ENCODE results near the gene TDRD7. TPM values are rescaled to one million over a fixed set of nuclear protein-coding genes. Genes with fewer than 3 reads are reported as not detected.

The TDRD7 gene
- total RNA-seq, 1 experiment from 2014 or later = 22.0 TPM

DNA sequence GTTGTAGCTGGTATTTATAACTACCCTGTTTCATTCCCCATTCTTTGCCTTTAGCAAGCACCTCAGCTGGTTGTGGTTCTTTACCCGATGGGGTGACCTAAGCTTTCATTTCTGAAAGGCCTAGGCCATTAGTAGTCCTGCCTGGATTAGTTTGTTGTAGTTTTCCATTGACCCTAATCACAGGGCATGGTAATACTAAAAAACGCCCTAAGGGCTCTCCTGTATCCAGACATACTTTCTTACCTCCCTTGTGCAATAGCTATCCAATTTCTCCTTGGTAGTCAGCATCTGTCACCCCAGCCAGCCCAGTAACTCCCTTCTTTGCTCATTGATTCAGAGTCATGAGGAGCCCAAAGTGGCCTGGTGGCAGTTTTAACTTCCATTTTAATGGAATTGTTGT is 113.6 kb downstream of the TDRD7 start:
- peaks cover 12% of the 10 kb centered on the region; the same call in 1 of the 2 replicates for H3K4me1 ChIP-seq
- Mint-ChIP-seq H3K4me3 (ENCODE audit: unreplicated experiment) (no peak overlapping the region), H3K27ac (ENCODE audit: unreplicated experiment) (no peak overlapping the region), H3K4me1 (ENCODE audit: low read depth, unreplicated experiment) (peaks cover 10% of the 10 kb centered on the region), H3K36me3 (ENCODE audit: insufficient read depth, unreplicated experiment) (peaks cover 13% of the 10 kb centered on the region), H3K9me3 (ENCODE audit: unreplicated experiment) (no peaks in the 10 kb centered on the region), H3K27me3 (ENCODE audit: insufficient read depth, unreplicated experiment) (no peaks in the 10 kb centered on the region)
- peak in 1 of 2 experiments; percentile 24 for DNase-seq
- no peaks in the 10 kb centered on the region for H3K27me3 ChIP-seq (replicated peaks; ENCODE audit: control insufficient read depth, insufficient read depth, low read length)
- BruUV-seq (replicated peaks) = no TSS peak
- ChIA-PET POLR2A (no interaction called here), CTCF (no interaction called here)
- H3K9me3 ChIP-seq = no peaks in the 10 kb centered on the region
- no peak for TF ChIP-seq CTCF (IDR thresholded peaks at IDR 0.05; ENCODE audit: insufficient read depth in 1 of 2, low read depth in 1 of 2, low read length in 1 of 2, severe bottlenecking in 1 of 2, unreplicated experiment in 1 of 2)
- intact Hi-C loops (cut with micrococcal nuclease; ENCODE audit: unreplicated experiment) = no loop called here
- H3K36me3 ChIP-seq (ENCODE audit: control insufficient read depth, insufficient read depth, low read length) = no peaks in the 10 kb centered on the region
- no peak overlapping the region for H3K4me3 ChIP-seq (ENCODE audit: low read depth, low read length)

DNA sequence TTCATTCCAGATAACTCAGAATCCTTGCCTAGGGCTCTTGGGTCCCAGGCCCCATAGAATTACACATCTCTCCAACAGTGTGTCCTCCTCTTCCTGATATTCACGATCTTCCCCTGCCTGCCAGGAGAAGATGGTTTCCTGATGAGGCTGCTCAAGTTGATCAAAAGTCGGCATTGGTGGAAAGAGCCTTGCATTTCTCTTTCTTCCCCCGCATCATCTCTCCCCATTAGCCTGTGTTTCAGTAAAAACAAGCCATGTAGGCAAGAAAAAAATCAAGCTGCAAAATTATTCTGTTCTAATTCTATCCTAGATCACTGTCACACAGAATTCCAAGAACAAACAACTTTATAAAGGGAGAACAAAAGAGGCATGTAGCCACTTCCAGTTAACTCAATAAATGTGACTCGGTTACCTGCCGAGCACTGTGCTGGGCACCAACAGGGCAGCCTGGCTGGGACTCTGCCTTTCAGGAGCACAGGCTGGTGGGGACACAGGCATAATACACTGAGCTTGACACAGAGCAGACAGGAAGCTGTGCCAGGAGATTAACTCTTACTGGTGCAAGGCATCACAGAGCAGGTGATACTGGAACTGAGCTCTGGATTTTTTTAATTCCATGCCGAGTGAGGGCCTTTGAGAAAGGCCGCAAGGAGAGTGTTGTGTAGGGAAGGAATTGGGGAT is 115.1 kb downstream of the TDRD7 start:
- intact Hi-C loops (cut with micrococcal nuclease; ENCODE audit: unreplicated experiment) = no loop called here
- H3K4me3 Mint-ChIP-seq (ENCODE audit: unreplicated experiment) = no peak overlapping the region
- peaks cover 10% of the 10 kb centered on the region for H3K4me1 Mint-ChIP-seq (ENCODE audit: low read depth, unreplicated experiment)
- no TSS peak for BruUV-seq (replicated peaks)
- H3K9me3 ChIP-seq = no peaks in the 10 kb centered on the region
- H3K27ac Mint-ChIP-seq (ENCODE audit: unreplicated experiment) = peak overlapping the region; percentile 46
- no peaks in the 10 kb centered on the region for H3K27me3 Mint-ChIP-seq (ENCODE audit: insufficient read depth, unreplicated experiment)
- TF ChIP-seq CTCF (IDR thresholded peaks at IDR 0.05; ENCODE audit: insufficient read depth in 1 of 2, low read depth in 1 of 2, low read length in 1 of 2, severe bottlenecking in 1 of 2, unreplicated experiment in 1 of 2) = no peak
- H3K36me3 Mint-ChIP-seq (ENCODE audit: insufficient read depth, unreplicated experiment) = peaks cover 13% of the 10 kb centered on the region
- peaks cover 12% of the 10 kb centered on the region; the same call in 1 of the 2 replicates for H3K4me1 ChIP-seq
- H3K4me3 ChIP-seq (ENCODE audit: low read depth, low read length) = no peak overlapping the region
- no peaks in the 10 kb centered on the region for H3K36me3 ChIP-seq (ENCODE audit: control insufficient read depth, insufficient read depth, low read length)
- DNase-seq = no peak
- H3K9me3 Mint-ChIP-seq (ENCODE audit: unreplicated experiment) = no peaks in the 10 kb centered on the region
- ChIA-PET CTCF (no interaction called here), POLR2A (no interaction called here)
- no peaks in the 10 kb centered on the region for H3K27me3 ChIP-seq (replicated peaks; ENCODE audit: control insufficient read depth, insufficient read depth, low read length)

- no peaks in the 10 kb centered on the region for H3K9me3 ChIP-seq
- TF ChIP-seq CTCF (IDR thresholded peaks at IDR 0.05; ENCODE audit: insufficient read depth in 1 of 2, low read depth in 1 of 2, low read length in 1 of 2, severe bottlenecking in 1 of 2, unreplicated experiment in 1 of 2) = no peak
- intact Hi-C loops (cut with micrococcal nuclease; ENCODE audit: unreplicated experiment) = loop anchor here (1.0 kb wide), 1 partner anchor 70 kb away; no protein-coding TSS in a partner anchor
- Mint-ChIP-seq H3K4me3 (ENCODE audit: unreplicated experiment) (no peak overlapping the region), H3K27me3 (ENCODE audit: insufficient read depth, unreplicated experiment) (no peaks in the 10 kb centered on the region), H3K36me3 (ENCODE audit: insufficient read depth, unreplicated experiment) (peaks cover 13% of the 10 kb centered on the region), H3K27ac (ENCODE audit: unreplicated experiment) (peak overlapping the region; percentile 46), H3K9me3 (ENCODE audit: unreplicated experiment) (no peaks in the 10 kb centered on the region), H3K4me1 (ENCODE audit: low read depth, unreplicated experiment) (peaks cover 10% of the 10 kb centered on the region)
- BruUV-seq (replicated peaks) = no TSS peak
- peaks cover 12% of the 10 kb centered on the region; the same call in 1 of the 2 replicates for H3K4me1 ChIP-seq
- no peaks in the 10 kb centered on the region for H3K36me3 ChIP-seq (ENCODE audit: control insufficient read depth, insufficient read depth, low read length)
- ChIA-PET CTCF (interaction anchor here (0.6 kb wide), 1 partner anchor 10 kb away, joined by 3 read pairs; no protein-coding TSS in a partner anchor), POLR2A (no interaction called here)
- DNase-seq = no peak
- H3K27me3 ChIP-seq (replicated peaks; ENCODE audit: control insufficient read depth, insufficient read depth, low read length) = no peaks in the 10 kb centered on the region
- no peak overlapping the region for H3K4me3 ChIP-seq (ENCODE audit: low read depth, low read length)
Observed at GRCh38 chr9:97527626-97528528, 116.0 kb downstream of the TDRD7 start.
